ENCODE data around the gene RYK. TPM values are rescaled to one million over a fixed set of nuclear protein-coding genes. Genes with fewer than 3 reads are reported as not detected.

Gene RYK
- total RNA-seq, 1 experiment from 2014 or later, result 60.6 TPM

GRCh38 chr3:134287512-134287911 is 36.9 kb upstream of the RYK start:
- Histone ChIP-seq H3K9me3 (ENCODE audit: control insufficient read depth, low read depth, low read length) (no peaks in the 10 kb centered on the region), H3T11ph (ENCODE audit: low read length) (no peak overlapping the region), H4K20me1 (ENCODE audit: control insufficient read depth, insufficient read depth, insufficient read length) (no peaks in the 10 kb centered on the region), H4K8ac (replicated peaks; ENCODE audit: insufficient read length, low read depth, low read length) (no peak overlapping the region), H4K91ac (ENCODE audit: insufficient read length, low read depth, low read length) (no peak overlapping the region), H2BK5ac (ENCODE audit: insufficient read length, low read length) (no peak overlapping the region), H3K23me2 (ENCODE audit: insufficient read length, low read depth, low read length, poor library complexity, severe bottlenecking) (no peaks in the 10 kb centered on the region), H2BK120ac (ENCODE audit: low read depth, low read length, poor library complexity, severe bottlenecking) (no peak overlapping the region), H3K9ac (ENCODE audit: extremely low read depth, insufficient read length, low read length) (no peak overlapping the region), H3K4me2 (ENCODE audit: insufficient read depth, insufficient read length, low read length) (no peak overlapping the region), H3K79me2 (ENCODE audit: insufficient read depth, low read length) (no peaks in the 10 kb centered on the region), H2AK5ac (ENCODE audit: insufficient read length, low read length) (no peak overlapping the region), H2BK12ac (ENCODE audit: insufficient read length, low read depth, low read length) (no peak overlapping the region), H3K23ac (ENCODE audit: insufficient read length, low read depth, low read length) (no peak overlapping the region), H3K79me1 (ENCODE audit: insufficient read depth, low read depth, low read length, poor library complexity, severe bottlenecking) (no peaks in the 10 kb centered on the region), H3K14ac (ENCODE audit: insufficient read depth, low read length) (no peak overlapping the region), H3K56ac (ENCODE audit: insufficient read length, low read depth, low read length) (no peak overlapping the region), H3K4me1 (ENCODE audit: insufficient read depth, low read length) (no peaks in the 10 kb centered on the region; the same call in 1 of the 2 replicates), H2AFZ (ENCODE audit: low read length) (no peak overlapping the region), H4K5ac (ENCODE audit: insufficient read length, low read depth, low read length) (no peak overlapping the region), H3K18ac (ENCODE audit: insufficient read length, low read depth, low read length) (no peak overlapping the region), H2BK15ac (ENCODE audit: low read depth, low read length) (no peak overlapping the region), H2BK20ac (ENCODE audit: low read depth, low read length, poor library complexity, severe bottlenecking) (no peak overlapping the region), H3K27ac (ENCODE audit: insufficient read length, low read depth, low read length) (no peak overlapping the region), H3K4ac (ENCODE audit: low read depth, low read length) (no peak overlapping the region), H3K27me3 (ENCODE audit: insufficient read depth, low read length) (no peaks in the 10 kb centered on the region)
- H3K4me1 Mint-ChIP-seq, result peaks cover 0 to 3% of the 10 kb centered on the region in 2 experiments; a peak in 1 of 4 replicates
- no peak overlapping the region; a peak in 1 of 7 replicates for H3K27ac Mint-ChIP-seq
- DNase-seq, result no peak
- no peaks in the 10 kb centered on the region for H3K36me3 Mint-ChIP-seq (ENCODE audit: insufficient read depth in 1 of 3, low read depth in 3 of 3)
- H3K9me3 Mint-ChIP-seq, result no peaks in the 10 kb centered on the region
- peaks cover 3% of the 10 kb centered on the region; the same call in 1 of the 2 replicates for H3K27me3 Mint-ChIP-seq (ENCODE audit: low read depth)
- no peak for TF ChIP-seq CTCF (conservative IDR thresholded peaks at IDR 0.05)
- H3K4me3 Mint-ChIP-seq, result no peak overlapping the region
